SU-DHL-6 (cell line): ENCODE data around the gene SGSM1.

ENCODE experiments used
- EZH2phosphoT487 ChIP-seq: fragments of 200-600 bp; sonication (generic), shearing (Covaris generic); conservative IDR thresholded peaks from 2 replicates; pipeline ENCODE4 v1.6.1; 2018; ENCODE audit warnings: mild to moderate bottlenecking, antibody characterized with exemption, low read length, moderate library complexity, mixed read lengths
- TF ChIP-seq, protein P1 (sequence below): fragments of 200-600 bp; sonication (generic); IDR thresholded peaks from one replicate; pipeline ENCODE4 v1.5.1; 2017; ENCODE audit warnings: antibody characterized with exemption, mild to moderate bottlenecking, low read length, moderate library complexity; ENCODE audit not compliant: insufficient read depth, poor library complexity, severe bottlenecking

- TF ChIP-seq, protein P1, sequence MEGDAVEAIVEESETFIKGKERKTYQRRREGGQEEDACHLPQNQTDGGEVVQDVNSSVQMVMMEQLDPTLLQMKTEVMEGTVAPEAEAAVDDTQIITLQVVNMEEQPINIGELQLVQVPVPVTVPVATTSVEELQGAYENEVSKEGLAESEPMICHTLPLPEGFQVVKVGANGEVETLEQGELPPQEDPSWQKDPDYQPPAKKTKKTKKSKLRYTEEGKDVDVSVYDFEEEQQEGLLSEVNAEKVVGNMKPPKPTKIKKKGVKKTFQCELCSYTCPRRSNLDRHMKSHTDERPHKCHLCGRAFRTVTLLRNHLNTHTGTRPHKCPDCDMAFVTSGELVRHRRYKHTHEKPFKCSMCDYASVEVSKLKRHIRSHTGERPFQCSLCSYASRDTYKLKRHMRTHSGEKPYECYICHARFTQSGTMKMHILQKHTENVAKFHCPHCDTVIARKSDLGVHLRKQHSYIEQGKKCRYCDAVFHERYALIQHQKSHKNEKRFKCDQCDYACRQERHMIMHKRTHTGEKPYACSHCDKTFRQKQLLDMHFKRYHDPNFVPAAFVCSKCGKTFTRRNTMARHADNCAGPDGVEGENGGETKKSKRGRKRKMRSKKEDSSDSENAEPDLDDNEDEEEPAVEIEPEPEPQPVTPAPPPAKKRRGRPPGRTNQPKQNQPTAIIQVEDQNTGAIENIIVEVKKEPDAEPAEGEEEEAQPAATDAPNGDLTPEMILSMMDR = no peak
- TF ChIP-seq EZH2phosphoT487 = no peak
Measured at GRCh38 chr22:24776525-24776924, 29.5 kb upstream of the SGSM1 start.
